A673 (cell line): ENCODE data around the gene EVPLL.

Source experiments
- CTCF ChIP-seq: fragments of 300-800, 200-600 bp; sonication (generic); conservative IDR thresholded peaks from 2 replicates; pipeline ENCODE4 v1.5.1; 2017; ENCODE audit warnings: low read depth, mild to moderate bottlenecking, antibody characterized with exemption, low read length, moderate library complexity, mixed read lengths
- EZH2 ChIP-seq: fragments of 200-600 bp; sonication (generic); IDR thresholded peaks from 2 replicates; pipeline ENCODE4 v1.6.1; 2017; ENCODE audit warnings: borderline replicate concordance, low read depth, mild to moderate bottlenecking, mixed read lengths, antibody characterized with exemption, low read length; ENCODE audit not compliant: poor library complexity, severe bottlenecking

- TF ChIP-seq CTCF (no peak), EZH2 (no peak)
These were observed 14.9 kb upstream of the EVPLL start for GRCh38 chr17:18362698-18363100.
